GM23338 (cell line): ENCODE results near the gene ATAD1. TPM values are rescaled to one million over a fixed set of nuclear protein-coding genes. Genes with fewer than 3 reads are reported as not detected.

ENCODE experiments used
- ATAC-seq: fragments of 200-7000 bp; cut with Tn5 transposase; 3 replicates; pipeline ENCODE4 v1.9.1; 2020
- DNase-seq: peaks from one replicate; pipeline ENCODE4 v3.0.0-alpha.2; 2015; ENCODE audit warnings: low spot score
- H2AFZ ChIP-seq: fragments of 200-600 bp; sonication (generic); 2 replicates; pipeline ENCODE4 v1.8.0; 2016; ENCODE audit warnings: antibody characterized with exemption, mild to moderate bottlenecking, moderate library complexity
- H3F3A ChIP-seq: fragments of 200-600 bp; sonication (generic); replicated peaks from 2 replicates; pipeline ENCODE4 v1.8.0; 2017; ENCODE audit warnings: antibody characterized with exemption, mixed run types, low read depth
- H3K27ac ChIP-seq: fragments of 200-600 bp; sonication (generic); 2 replicates; pipeline ENCODE4 v1.6.1; 2016; ENCODE audit warnings: low read depth
- H3K27me3 ChIP-seq: fragments of 200-600 bp; sonication (generic); 2 replicates; pipeline ENCODE4 v1.8.0; 2016; ENCODE audit warnings: mild to moderate bottlenecking, mixed run types, moderate library complexity; ENCODE audit not compliant: insufficient read depth
- H3K36me3 ChIP-seq: fragments of 200-600 bp; sonication (generic); 2 replicates; pipeline ENCODE4 v1.8.0; 2016; ENCODE audit warnings: mild to moderate bottlenecking; ENCODE audit not compliant: insufficient read depth
- H3K4me1 ChIP-seq: fragments of 200-600 bp; sonication (generic); 2 replicates; pipeline ENCODE4 v1.8.0; 2016; ENCODE audit warnings: mild to moderate bottlenecking, moderate library complexity; ENCODE audit not compliant: insufficient read depth
- H3K4me2 ChIP-seq: fragments of 200-600 bp; sonication (generic); 2 replicates; pipeline ENCODE4 v1.7.1; 2017; ENCODE audit warnings: mixed run types
- H3K4me3 ChIP-seq: fragments of 200-600 bp; sonication (generic); 2 replicates; pipeline ENCODE4 v1.6.1; 2016; ENCODE audit warnings: mixed run types
- H3K79me2 ChIP-seq: fragments of 200-600 bp; sonication (generic); replicated peaks from 2 replicates; pipeline ENCODE4 v1.8.0; 2017; ENCODE audit warnings: mild to moderate bottlenecking; ENCODE audit not compliant: insufficient read depth
- H3K9me2 ChIP-seq: fragments of 200-600 bp; sonication (generic); 2 replicates; pipeline ENCODE4 v1.8.0; 2017; ENCODE audit not compliant: insufficient read depth
- H4K20me1 ChIP-seq: fragments of 200-600 bp; sonication (generic); replicated peaks from 2 replicates; pipeline ENCODE4 v1.8.0; 2017; ENCODE audit warnings: mild to moderate bottlenecking; ENCODE audit not compliant: insufficient read depth
- H3K27ac Mint-ChIP-seq: 2 replicates; pipeline ENCODE4 v1.8.0; 2020; ENCODE audit warnings: inconsistent platforms, mild to moderate bottlenecking, moderate library complexity, mixed read lengths
- H3K27me3 Mint-ChIP-seq: 3 replicates; pipeline ENCODE4 v1.8.0; 2022; ENCODE audit warnings: low read depth, mild to moderate bottlenecking, moderate library complexity, mixed read lengths, inconsistent platforms; ENCODE audit not compliant: insufficient read depth, poor library complexity
- H3K36me3 Mint-ChIP-seq: 3 replicates; pipeline ENCODE4 v1.8.0; 2021; ENCODE audit warnings: low read depth, mild to moderate bottlenecking, inconsistent platforms, moderate library complexity, mixed read lengths
- H3K4me1 Mint-ChIP-seq: 3 replicates; pipeline ENCODE4 v1.8.0; 2020; ENCODE audit warnings: mild to moderate bottlenecking, inconsistent platforms, mixed read lengths
- H3K4me3 Mint-ChIP-seq: 3 replicates; pipeline ENCODE4 v1.8.0; 2021; ENCODE audit warnings: moderate library complexity, mild to moderate bottlenecking, inconsistent platforms, mixed read lengths
- H3K9me3 Mint-ChIP-seq: 3 replicates; pipeline ENCODE4 v1.8.0; 2020; ENCODE audit warnings: moderate library complexity, mild to moderate bottlenecking, inconsistent platforms, mixed read lengths
- CREB1 ChIP-seq: fragments of 250-450 bp; sonication (Bioruptor Pico); IDR thresholded peaks from 2 replicates; pipeline ENCODE4 v1.5.0; 2020; ENCODE audit warnings: low read depth, mild to moderate bottlenecking, moderate library complexity
- CTCF ChIP-seq, 2 experiments: fragments of 200-600 bp in 1 of 2; sonication (generic) in 1 of 2; conservative IDR thresholded peaks; 2 replicates each; pipeline versions ENCODE4 v1.5.1 to v1.6.1; 2016 to 2017; ENCODE audit warnings: antibody characterized with exemption in 2 of 2, low read depth in 2 of 2, mild to moderate bottlenecking in 2 of 2, moderate library complexity in 1 of 2
- ETS1 ChIP-seq: IDR thresholded peaks from 2 replicates; pipeline ENCODE4 v1.6.1; 2016; ENCODE audit warnings: antibody characterized with exemption
- EZH2 ChIP-seq: fragments of 200-600 bp; sonication (generic); IDR thresholded peaks from one replicate; pipeline ENCODE4 v1.8.0; 2017; ENCODE audit warnings: antibody characterized with exemption, mild to moderate bottlenecking, low read depth; ENCODE audit not compliant: unreplicated experiment
- NANOG ChIP-seq: IDR thresholded peaks from 2 replicates; pipeline ENCODE4 v1.6.1; 2016; ENCODE audit warnings: antibody characterized with exemption, borderline replicate concordance
- POLR2AphosphoS5 ChIP-seq: IDR thresholded peaks from 2 replicates; pipeline ENCODE4 v1.6.1; 2016; ENCODE audit warnings: antibody characterized with exemption, low read depth
- REST ChIP-seq: IDR thresholded peaks from one replicate; pipeline ENCODE4 v1.6.1; 2018; ENCODE audit warnings: antibody characterized with exemption; ENCODE audit not compliant: unreplicated experiment
- STAT1 ChIP-seq: IDR thresholded peaks from one replicate; pipeline ENCODE4 v1.6.1; 2016; ENCODE audit warnings: antibody characterized with exemption; ENCODE audit not compliant: unreplicated experiment
- ZNF114 ChIP-seq: fragments of 250-450 bp; sonication (Bioruptor Pico); IDR thresholded peaks from 2 replicates; pipeline ENCODE4 v1.5.0; 2020; ENCODE audit warnings: mild to moderate bottlenecking, moderate library complexity
- ZNF331 ChIP-seq: fragments of 250-450 bp; sonication (Bioruptor Pico); IDR thresholded peaks from 2 replicates; pipeline ENCODE4 v1.5.0; 2020; ENCODE audit warnings: low read depth, mild to moderate bottlenecking, moderate library complexity
- polyA plus RNA-seq: library from polyadenylated mRNA; unstranded; fragments of >200 nt; fragmentation: Nextera tagmentation; extraction: Ambion mirVana; gene quantifications from 2 replicates; pipeline ENCODE4 v1.2.1, GENCODE V29; 2016
- total RNA-seq: library from RNA; depleted of rRNA; stranded (reverse); fragments of >200 nt; shearing (Covaris generic); gene quantifications from 2 replicates; pipeline ENCODE4 v1.2.3, GENCODE V29; 2014

Gene ATAD1
- total and polyA plus RNA-seq, 2 experiments from 2014 or later: 30.3 to 49.6 TPM

- Histone ChIP-seq H3K27me3 (no peaks in the 10 kb centered on the region), H3K4me3 (no peak overlapping the region), H3K27ac (0 out of 2 replicates have a peak overlapping the region, but pooled peaks have one; percentile 7), H2AFZ (no peak overlapping the region), H3K9me2 (no peaks in the 10 kb centered on the region), H3K79me2 (no peaks in the 10 kb centered on the region; the same call in 1 of the 2 replicates), H3K4me2 (no peak overlapping the region), H4K20me1 (no peaks in the 10 kb centered on the region), H3K4me1 (peaks cover 26% of the 10 kb centered on the region), H3K36me3 (no peaks in the 10 kb centered on the region; the same call in 1 of the 2 replicates), H3F3A (0 out of 2 replicates have a peak, but pooled peaks cover 5% of the 10 kb centered on the region)
- H3K27ac Mint-ChIP-seq: peak overlapping the region; percentile 23
- H3K36me3 Mint-ChIP-seq: peaks cover 15% of the 10 kb centered on the region; the same call in 2 of the 3 replicates
- TF ChIP-seq CTCF (conservative IDR thresholded peaks at IDR 0.05; ENCODE audit: low read depth in 2 of 2) (no peak), ZNF331 (CRISPR knock-in tag) (no peak), EZH2 (no peak), POLR2AphosphoS5 (no peak), NANOG (no peak), REST (no peak), STAT1 (no peak), CREB1 (CRISPR knock-in tag) (no peak), ZNF114 (CRISPR knock-in tag) (no peak), ETS1 (no peak)
- no peaks in the 10 kb centered on the region for H3K27me3 Mint-ChIP-seq
- H3K4me3 Mint-ChIP-seq: no peak overlapping the region
- DNase-seq: no peak
- no peaks in the 10 kb centered on the region for H3K9me3 Mint-ChIP-seq
- peaks cover 22% of the 10 kb centered on the region for H3K4me1 Mint-ChIP-seq
- no peak for ATAC-seq
These were observed 57.7 kb downstream of the ATAD1 start for GRCh38 chr10:87760195-87760905.
